WTC11 (cell line): ENCODE measurements around the gene CACNA1C.

Experiments
- CBFB ChIP-seq: sonication (generic); formaldehyde crosslinking; IDR thresholded peaks from 2 replicates; pipeline ENCODE4 v1.8.1; 2022; ENCODE audit warnings: mild to moderate bottlenecking, low read depth, missing genetic modification reagents
- CREB1 ChIP-seq: sonication (generic); formaldehyde crosslinking; IDR thresholded peaks from 2 replicates; pipeline ENCODE4 v1.8.0; 2023; ENCODE audit warnings: mild to moderate bottlenecking, missing genetic modification reagents
- FOXJ3 ChIP-seq: sonication (generic); formaldehyde crosslinking; IDR thresholded peaks from 2 replicates; pipeline ENCODE4 v1.9.0; 2021; ENCODE audit warnings: missing genetic modification reagents, mild to moderate bottlenecking, borderline replicate concordance
- NFATC4 ChIP-seq: fragments of 250-450 bp; sonication (Bioruptor Pico); IDR thresholded peaks from 2 replicates; pipeline ENCODE4 v1.9.0; 2021; ENCODE audit warnings: mild to moderate bottlenecking
- RELA ChIP-seq: sonication (generic); formaldehyde crosslinking; IDR thresholded peaks from 2 replicates; pipeline ENCODE4 v1.8.1; 2022; ENCODE audit warnings: missing genetic modification reagents, mild to moderate bottlenecking, borderline replicate concordance
- TCF7 ChIP-seq: sonication (generic); formaldehyde crosslinking; IDR thresholded peaks from 2 replicates; pipeline ENCODE4 v1.8.0; 2022; ENCODE audit warnings: mild to moderate bottlenecking, low read depth, missing genetic modification reagents, moderate library complexity
- TP53 ChIP-seq: sonication (generic); formaldehyde crosslinking; IDR thresholded peaks from 2 replicates; pipeline ENCODE4 v1.8.1; 2023; ENCODE audit warnings: mild to moderate bottlenecking, missing genetic modification reagents
- ZNF121 ChIP-seq: sonication (generic); formaldehyde crosslinking; IDR thresholded peaks from 2 replicates; pipeline ENCODE4 v1.8.0; 2023; ENCODE audit warnings: missing genetic modification reagents
- ZNF423 ChIP-seq: fragments of 250-450 bp; sonication (Bioruptor Pico); IDR thresholded peaks from 2 replicates; pipeline ENCODE4 v2.1.2; 2022; ENCODE audit warnings: mild to moderate bottlenecking, moderate library complexity
- TF ChIP-seq, protein P1 (sequence below): fragments of 200-600 bp; IDR thresholded peaks from 2 replicates; pipeline ENCODE4 v1.8.0; 2022; ENCODE audit warnings: antibody characterized with exemption
- TF ChIP-seq, protein P2 (sequence below): sonication (generic); formaldehyde crosslinking; conservative IDR thresholded peaks from 2 replicates; pipeline ENCODE4 v1.8.1; 2022; ENCODE audit warnings: mild to moderate bottlenecking, missing genetic modification reagents
- TF ChIP-seq, protein P3 (sequence below): fragments of 250-450 bp; sonication (Bioruptor Pico); IDR thresholded peaks from 2 replicates; pipeline ENCODE4 v1.9.0; 2021; ENCODE audit warnings: mild to moderate bottlenecking

DNA sequence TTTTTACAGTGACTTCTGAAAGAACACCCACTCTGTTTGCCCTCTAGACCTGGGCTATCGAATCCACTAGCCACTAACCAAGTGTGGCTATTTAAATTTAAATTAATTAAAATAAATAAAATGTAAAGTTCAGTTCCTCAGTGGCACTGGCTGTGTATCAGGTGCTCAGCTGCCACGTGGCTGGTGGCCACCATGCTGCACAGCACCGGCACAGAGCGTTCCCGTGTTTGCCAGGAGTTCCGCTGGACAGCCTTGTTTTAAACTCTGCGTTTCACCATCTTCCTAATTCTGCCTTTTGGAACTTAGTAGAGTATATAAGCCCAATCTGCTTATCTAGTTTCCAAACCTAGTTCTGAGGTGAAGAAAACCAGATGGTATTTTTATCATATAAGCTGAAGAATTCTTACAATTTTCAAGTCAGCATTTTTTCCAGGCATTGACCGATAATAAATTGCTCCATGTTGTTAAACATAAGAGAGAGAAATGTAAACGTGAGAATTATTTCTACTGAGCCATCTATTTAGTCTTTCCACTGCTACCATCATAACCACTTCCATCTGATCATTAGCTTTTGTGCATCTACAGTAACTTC is 339.0 kb downstream of the CACNA1C start:
- TF ChIP-seq, protein P1, sequence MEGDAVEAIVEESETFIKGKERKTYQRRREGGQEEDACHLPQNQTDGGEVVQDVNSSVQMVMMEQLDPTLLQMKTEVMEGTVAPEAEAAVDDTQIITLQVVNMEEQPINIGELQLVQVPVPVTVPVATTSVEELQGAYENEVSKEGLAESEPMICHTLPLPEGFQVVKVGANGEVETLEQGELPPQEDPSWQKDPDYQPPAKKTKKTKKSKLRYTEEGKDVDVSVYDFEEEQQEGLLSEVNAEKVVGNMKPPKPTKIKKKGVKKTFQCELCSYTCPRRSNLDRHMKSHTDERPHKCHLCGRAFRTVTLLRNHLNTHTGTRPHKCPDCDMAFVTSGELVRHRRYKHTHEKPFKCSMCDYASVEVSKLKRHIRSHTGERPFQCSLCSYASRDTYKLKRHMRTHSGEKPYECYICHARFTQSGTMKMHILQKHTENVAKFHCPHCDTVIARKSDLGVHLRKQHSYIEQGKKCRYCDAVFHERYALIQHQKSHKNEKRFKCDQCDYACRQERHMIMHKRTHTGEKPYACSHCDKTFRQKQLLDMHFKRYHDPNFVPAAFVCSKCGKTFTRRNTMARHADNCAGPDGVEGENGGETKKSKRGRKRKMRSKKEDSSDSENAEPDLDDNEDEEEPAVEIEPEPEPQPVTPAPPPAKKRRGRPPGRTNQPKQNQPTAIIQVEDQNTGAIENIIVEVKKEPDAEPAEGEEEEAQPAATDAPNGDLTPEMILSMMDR: no peak
- TF ChIP-seq RELA (no peak), NFATC4 (CRISPR knock-in tag) (no peak), CBFB (CRISPR knock-in tag) (no peak), CREB1 (no peak), FOXJ3 (CRISPR knock-in tag) (no peak), TCF7 (CRISPR knock-in tag) (no peak), ZNF423 (CRISPR knock-in tag) (no peak), ZNF121 (CRISPR knock-in tag) (no peak), TP53 (no peak)
- TF ChIP-seq, protein P2, sequence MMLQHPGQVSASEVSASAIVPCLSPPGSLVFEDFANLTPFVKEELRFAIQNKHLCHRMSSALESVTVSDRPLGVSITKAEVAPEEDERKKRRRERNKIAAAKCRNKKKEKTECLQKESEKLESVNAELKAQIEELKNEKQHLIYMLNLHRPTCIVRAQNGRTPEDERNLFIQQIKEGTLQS (CRISPR knock-in tag): no peak
- TF ChIP-seq, protein P3, sequence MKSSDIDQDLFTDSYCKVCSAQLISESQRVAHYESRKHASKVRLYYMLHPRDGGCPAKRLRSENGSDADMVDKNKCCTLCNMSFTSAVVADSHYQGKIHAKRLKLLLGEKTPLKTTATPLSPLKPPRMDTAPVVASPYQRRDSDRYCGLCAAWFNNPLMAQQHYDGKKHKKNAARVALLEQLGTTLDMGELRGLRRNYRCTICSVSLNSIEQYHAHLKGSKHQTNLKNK: no peak
